Ureter (tissue), 1 donor: ENCODE data around the gene ASTN2. TPM values are rescaled to one million over a fixed set of nuclear protein-coding genes. Genes with fewer than 3 reads are reported as not detected.
"Not testable (repeated sequence)": the region's sequence is repeated elsewhere in the genome, so short reads cannot be mapped to it uniquely, and the experiment has no call there.

Experiments used
- DNase-seq: peaks from one replicate; pipeline ENCODE4 v3.0.0-alpha.2; 2020; ENCODE audit warnings: low spot score
- total RNA-seq: library from RNA; stranded (reverse); gene quantifications from one replicate; pipeline ENCODE4 v1.2.4, GENCODE V29; 2023
- donor health status: DM: yes; HTN: yes; CAD: no.

The ASTN2 gene
- total RNA-seq, 1 donor from 2014 or later = 19.6 TPM

GRCh38 chr9:116464423-116464822 lies 950.4 kb downstream of the ASTN2 start:
- DNase-seq = no peak

GRCh38 chr9:116461632-116462031 lies 953.2 kb downstream of the ASTN2 start:
- DNase-seq = no peak

DNA sequence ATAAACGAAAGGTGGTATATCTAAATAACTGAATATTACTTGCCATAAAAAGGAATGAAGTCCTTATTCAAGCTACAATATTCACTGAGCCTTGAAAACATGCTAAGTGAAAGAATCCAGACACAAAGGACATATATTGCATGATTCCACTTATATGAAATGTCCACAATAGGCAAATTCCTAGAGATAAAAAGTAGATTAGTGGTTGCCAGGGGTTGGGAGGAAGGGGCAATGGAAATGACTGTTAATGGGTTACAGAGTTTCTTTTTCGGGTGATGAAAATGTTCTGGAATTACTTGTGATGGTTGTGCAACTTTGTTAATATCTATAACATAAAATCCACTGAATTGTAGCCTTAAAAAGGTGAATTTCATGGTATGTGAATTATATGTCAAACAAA lies 954.8 kb downstream of the ASTN2 start:
- no peak for DNase-seq

DNA sequence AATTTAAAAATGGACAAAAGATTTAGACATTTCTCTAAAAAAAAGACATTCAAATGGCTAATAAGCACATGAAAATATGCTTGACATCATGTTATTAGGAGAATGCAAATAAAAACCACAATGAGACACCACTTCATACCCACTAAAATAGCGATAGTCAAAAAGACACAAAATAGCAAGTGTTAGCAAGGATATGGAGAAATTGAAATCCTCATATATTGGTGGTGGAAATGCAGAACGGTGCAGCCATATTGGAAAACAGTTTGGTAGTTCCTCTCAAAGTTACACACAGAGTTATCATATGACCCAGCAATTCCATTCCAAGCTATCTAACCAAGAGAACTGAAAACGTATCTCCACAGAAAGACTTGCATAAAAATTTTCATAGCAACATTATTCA lies 955.3 kb downstream of the ASTN2 start:
- no peak for DNase-seq

DNA sequence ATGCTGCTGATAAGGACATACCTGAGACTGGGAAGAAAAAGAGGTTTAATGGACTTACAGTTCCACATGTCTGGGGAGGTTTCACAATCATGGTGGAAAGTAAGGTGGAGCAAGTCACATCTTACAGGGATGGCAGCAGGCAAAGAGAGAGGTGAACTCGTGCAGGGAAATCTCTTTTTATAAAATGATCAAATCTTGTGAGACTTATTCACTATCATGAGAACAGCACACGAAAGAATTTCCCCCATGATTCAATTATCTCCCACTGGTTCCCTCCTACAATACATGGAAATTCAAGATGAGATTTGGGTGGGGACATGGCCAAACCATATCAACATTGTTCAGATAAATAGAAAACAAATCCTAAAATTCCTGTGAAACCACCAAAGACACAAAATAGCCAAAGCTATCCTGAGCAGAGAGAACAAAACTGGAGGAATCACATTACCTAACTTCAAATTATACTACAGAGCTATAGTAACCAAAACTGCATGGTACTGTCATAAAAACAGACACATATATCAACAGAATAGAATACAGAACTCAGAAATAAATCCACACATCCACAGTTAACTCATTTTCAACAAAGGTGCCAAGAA lies 958.3 kb downstream of the ASTN2 start:
- DNase-seq = no peak

DNA sequence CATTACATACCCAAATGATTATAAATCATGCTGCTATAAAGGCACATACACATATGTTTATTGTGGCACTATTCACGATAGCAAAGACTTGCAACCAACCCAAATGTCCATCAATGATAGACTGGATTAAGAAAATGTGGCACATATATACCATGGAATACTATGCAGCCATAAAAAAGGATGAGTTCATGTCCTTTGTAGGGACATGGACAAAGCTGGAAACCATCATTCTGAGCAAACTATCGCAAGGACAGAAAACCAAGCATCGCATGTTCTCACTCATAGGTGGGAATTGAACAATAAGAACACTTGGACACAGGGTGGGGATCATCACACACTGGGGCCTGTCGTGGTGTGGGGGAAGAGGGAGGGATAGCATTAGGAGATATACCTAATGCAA lies 960.3 kb downstream of the ASTN2 start:
- not testable (repeated sequence) for DNase-seq

DNA sequence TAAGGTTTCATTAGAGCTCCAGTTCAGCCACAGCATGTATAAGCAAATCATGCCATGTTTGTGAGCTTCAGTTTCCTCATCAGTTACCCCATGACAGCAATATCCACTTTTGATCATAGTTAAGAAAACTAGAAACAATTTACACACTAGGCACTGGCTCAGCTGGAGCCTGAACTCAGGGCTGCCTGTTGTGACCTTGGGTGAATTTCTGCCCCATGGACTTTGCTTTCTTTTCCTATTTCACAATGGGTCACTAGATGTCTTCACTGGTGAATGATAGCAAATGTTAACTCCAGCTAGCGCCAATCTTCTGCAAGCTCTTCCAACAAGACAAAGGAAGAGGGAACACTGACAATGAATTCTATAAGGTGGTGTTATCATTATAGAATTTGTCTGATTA lies 961.1 kb downstream of the ASTN2 start:
- DNase-seq = no peak

DNA sequence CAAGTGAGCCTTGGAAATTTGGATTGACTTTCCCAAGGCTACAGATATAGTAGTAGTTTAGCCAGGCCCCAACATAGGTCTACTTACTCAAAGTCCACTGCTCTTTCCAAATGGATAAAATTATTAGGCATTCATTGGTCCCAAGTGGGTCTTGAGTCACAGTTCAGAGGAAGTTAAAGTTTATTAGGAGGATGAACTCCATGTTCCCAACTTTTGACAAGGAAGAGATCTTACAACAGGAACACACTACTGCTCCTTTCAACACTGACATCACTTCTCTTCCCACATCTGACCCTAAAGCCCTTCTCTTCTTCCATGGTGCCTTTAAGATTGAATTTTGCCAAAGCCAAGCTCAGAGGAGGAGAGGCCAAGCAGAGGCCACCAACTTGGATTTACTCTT lies 962.2 kb downstream of the ASTN2 start:
- DNase-seq = no peak

- DNase-seq = no peak
These were observed 962.6 kb downstream of the ASTN2 start for GRCh38 chr9:116452227-116452626.

DNA sequence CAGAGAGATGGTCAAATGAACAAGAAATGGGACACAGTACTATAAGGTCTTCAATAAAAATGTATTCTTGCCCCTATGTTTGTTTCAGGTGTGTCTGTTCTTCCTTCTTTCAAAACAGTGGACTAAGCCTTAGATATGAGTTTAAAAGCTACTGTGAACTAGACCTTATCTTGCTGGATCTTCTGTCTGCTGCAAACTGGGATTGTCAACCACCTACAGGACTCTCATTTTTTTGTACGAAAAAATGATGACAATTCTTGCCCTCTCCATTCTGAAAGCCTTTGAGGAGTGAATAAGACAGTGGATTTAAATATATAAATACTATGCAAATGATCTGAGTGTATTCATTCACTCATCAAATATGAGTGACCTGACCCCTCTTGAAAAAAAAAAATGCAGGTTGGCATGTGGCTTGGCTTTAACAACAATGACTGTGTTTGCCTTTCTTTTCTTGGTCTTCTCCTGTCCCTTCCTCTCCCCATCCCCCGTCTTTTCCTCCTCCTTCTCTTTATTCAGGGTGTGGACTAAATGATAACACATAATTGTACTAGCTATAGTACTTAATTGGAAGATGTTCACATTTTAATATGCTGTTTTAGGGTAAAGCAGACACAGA lies 963.2 kb downstream of the ASTN2 start:
- no peak for DNase-seq

GRCh38 chr9:116450378-116451139 lies 964.3 kb downstream of the ASTN2 start:
- no peak for DNase-seq

DNA sequence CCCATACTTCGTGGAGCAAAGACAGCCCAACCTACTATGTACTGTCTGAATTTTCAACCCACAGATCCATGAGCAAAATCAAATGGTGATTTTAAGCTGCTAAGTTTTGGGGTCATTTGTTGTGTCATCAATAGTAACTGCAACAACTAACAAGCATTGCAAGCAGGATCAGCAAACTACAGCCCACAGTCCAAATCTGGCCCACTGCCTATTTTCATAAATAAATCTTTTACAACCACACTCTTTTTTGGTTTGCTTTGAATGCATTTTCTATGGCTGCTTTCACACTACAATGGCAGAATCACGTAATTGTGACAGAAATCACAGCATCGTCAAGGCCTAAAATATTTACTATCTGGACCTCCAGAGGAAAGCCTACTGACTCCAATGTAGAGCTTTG lies 964.9 kb downstream of the ASTN2 start:
- no peak for DNase-seq

DNA sequence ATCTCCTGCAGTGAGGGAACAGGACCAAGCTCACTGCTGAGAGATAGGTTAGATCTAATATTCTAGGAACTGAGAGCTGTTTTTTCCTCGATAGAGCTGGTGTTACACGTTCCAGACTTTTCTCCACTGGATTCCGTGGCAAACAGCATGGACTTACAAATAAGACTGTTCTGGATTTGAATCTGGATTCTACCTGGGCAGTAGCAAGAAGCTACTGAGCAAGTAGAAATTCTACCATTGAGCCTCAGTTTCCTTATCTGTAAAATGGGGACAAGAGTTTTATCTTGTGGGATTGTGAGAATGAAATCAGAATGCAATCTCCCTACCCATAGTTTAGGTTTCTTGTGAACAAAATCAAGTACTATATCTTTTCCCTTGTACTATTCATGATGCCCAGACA lies 966.4 kb downstream of the ASTN2 start:
- no peak for DNase-seq

GRCh38 chr9:116447934-116448333 lies 966.9 kb downstream of the ASTN2 start:
- no peak for DNase-seq

- DNase-seq = no peak
These were observed 972.3 kb downstream of the ASTN2 start for GRCh38 chr9:116442528-116442927.

DNA sequence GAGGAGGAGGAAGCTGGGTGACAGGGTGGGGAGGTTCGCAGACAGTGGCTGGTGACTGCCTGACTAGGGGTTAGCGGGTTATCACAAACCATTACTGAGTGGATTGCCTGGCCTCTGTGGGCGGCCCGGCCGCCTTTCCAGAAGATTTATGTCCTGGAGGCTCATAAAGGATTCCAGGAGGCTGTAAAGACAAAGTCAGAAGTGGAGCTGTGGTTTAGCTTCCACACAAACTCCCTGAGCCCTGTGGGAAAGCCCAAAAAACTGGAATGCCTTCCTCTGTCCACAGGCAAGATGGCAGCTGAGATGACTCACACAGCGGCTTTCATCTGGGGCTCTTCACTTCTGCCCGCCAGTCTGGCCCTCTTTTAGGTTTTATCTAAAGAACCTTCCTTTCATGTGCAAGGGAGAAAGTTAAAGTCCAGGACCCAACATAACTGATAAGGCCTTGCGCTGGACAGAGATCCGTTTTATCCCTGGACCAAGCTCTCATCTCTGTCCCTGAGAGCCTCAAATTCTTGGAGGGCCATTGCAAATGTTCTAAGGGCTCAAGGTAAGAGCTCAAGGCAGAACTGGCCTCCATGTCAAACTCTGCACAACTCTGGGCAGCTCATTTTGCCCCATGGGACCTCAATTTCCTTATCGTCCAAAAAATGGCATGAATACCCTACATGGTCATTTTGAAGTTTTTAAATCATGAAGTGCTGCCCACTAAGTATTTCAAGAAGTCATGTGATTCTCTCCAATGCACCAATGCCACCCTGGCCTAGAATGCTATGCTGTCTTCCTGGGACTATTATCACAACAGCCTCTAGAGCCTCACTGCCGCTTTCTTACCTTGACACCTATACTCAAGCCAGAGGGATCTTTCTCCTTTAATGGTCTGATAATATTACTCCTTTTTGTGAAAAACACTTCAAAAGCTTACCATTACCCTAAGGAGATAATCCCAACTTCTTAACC lies 977.2 kb downstream of the ASTN2 start:
- no peak for DNase-seq

GRCh38 chr9:116436121-116436520 lies 978.7 kb downstream of the ASTN2 start:
- DNase-seq = no peak

DNA sequence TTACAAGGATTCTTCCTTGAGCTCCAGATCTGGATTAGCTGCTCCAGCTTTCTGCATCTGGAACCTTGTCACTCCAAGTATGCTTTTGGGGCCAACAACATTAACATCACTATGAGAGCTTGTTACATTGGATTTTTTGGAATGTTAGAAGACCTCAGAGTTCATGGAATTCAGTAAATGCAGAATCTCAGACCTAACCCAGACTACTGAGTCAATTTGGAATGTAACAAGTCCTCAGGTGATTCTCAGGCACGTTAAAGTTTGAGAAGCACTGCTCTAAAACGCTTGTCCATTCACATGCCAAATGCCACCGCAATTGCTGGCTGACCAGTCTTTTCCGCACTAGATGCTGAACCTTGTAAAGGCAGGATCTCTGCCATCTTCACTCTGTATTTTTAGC lies 979.2 kb downstream of the ASTN2 start:
- DNase-seq = no peak

DNA sequence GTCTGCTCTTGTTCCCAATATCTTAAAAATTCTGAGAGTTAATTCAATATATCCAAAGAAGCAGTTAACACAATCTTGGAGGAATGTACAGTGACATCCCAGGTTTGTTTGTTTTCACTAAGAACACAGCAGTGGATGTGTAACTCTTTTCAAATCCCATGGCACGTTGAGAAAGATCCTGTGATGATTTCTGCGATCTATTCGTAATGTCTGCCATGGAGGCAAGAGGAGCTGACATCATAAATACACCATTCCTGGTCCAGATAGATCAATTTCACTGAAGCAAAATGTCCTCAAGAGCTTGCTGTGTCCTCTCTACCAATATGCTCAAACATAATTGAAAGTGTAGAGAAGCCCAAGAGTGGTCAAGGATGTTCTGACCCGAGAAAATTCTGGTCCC lies 980.5 kb downstream of the ASTN2 start:
- DNase-seq = no peak

DNA sequence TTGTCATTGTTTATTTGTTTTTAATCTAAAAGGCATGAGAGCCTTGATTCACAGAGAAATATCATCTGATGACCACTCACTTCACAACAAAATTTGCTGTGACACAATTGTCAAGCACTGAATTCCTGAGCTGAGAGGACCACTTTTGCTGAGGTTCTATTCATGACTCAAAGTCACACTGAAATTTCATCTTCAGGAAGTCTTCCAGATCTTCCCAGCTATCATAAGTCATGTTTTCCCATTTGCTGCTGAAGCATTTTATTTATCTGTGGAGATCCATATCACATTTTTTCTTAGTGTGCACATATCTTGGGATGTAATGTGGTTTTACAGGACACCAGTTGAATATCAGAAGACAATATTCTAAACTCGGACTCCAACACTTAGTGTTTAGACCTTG lies 982.8 kb downstream of the ASTN2 start:
- DNase-seq = no peak

GRCh38 chr9:116430849-116431248 lies 984.0 kb downstream of the ASTN2 start:
- DNase-seq = no peak

- no peak for DNase-seq
These were observed 989.6 kb downstream of the ASTN2 start for GRCh38 chr9:116425244-116425643.
